PFSK-1 (cell line): Measurements from ENCODE around the gene SCTR.

Experiments used
- POLR2AphosphoS5 ChIP-seq: IDR thresholded peaks from 2 replicates; pipeline ENCODE4 v1.6.1; 2012; ENCODE audit warnings: low read depth, mild to moderate bottlenecking, control low read depth, low read length, moderate library complexity
- TAF1 ChIP-seq: IDR thresholded peaks from 2 replicates; pipeline ENCODE4 v1.6.1; 2012; ENCODE audit warnings: low read length, control low read depth, borderline replicate concordance; ENCODE audit not compliant: insufficient read depth
- TF ChIP-seq, protein P1 (sequence below), 2 experiments: IDR thresholded peaks; 2 replicates each; pipeline versions ENCODE4 v1.6.1 to v1.8.0; 2011 to 2012; ENCODE audit warnings: low read depth in 2 of 2, low read length in 2 of 2, control low read depth in 1 of 2, inconsistent platforms in 1 of 2, mild to moderate bottlenecking in 1 of 2, moderate library complexity in 1 of 2; ENCODE audit not compliant: insufficient read depth in 1 of 2

DNA sequence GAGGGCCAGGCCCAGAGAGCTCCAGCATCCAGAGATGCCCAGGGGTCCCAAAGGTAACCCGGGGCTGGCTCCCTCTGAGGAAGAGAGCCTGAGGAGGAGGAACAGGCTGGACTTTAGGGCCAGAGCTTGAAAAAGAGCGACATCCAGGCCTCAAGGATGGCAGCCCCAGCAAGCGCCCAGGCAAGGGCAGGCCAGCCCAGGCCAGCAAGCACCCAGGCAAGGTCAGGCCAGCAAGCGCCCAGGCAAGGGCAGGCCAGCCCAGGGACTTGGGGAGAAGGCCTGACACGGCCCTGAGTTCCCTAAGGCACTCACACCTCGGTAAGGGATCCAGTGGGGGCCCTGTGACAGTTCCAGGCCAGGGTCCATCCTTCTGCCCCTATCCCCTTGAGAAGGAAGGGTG, 127.1 kb downstream of the SCTR start:
- TF ChIP-seq POLR2AphosphoS5 (no peak), TAF1 (no peak)
- TF ChIP-seq, protein P1, sequence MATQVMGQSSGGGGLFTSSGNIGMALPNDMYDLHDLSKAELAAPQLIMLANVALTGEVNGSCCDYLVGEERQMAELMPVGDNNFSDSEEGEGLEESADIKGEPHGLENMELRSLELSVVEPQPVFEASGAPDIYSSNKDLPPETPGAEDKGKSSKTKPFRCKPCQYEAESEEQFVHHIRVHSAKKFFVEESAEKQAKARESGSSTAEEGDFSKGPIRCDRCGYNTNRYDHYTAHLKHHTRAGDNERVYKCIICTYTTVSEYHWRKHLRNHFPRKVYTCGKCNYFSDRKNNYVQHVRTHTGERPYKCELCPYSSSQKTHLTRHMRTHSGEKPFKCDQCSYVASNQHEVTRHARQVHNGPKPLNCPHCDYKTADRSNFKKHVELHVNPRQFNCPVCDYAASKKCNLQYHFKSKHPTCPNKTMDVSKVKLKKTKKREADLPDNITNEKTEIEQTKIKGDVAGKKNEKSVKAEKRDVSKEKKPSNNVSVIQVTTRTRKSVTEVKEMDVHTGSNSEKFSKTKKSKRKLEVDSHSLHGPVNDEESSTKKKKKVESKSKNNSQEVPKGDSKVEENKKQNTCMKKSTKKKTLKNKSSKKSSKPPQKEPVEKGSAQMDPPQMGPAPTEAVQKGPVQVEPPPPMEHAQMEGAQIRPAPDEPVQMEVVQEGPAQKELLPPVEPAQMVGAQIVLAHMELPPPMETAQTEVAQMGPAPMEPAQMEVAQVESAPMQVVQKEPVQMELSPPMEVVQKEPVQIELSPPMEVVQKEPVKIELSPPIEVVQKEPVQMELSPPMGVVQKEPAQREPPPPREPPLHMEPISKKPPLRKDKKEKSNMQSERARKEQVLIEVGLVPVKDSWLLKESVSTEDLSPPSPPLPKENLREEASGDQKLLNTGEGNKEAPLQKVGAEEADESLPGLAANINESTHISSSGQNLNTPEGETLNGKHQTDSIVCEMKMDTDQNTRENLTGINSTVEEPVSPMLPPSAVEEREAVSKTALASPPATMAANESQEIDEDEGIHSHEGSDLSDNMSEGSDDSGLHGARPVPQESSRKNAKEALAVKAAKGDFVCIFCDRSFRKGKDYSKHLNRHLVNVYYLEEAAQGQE (IDR thresholded peaks at IDR 0.05; ENCODE audit: insufficient read depth in 1 of 2, low read depth in 2 of 2, low read length in 2 of 2): no peak
